NOMO-1 treated with dmso at 0.1 percent for 144 hours (cell line): ENCODE measurements around the gene YES1.

Source experiments
- DNase-seq: peaks from one replicate; lab custom pipeline; 2025; ENCODE audit not compliant: unreplicated experiment; lab: John Stamatoyannopoulos, UW

YES1 gene

DNA sequence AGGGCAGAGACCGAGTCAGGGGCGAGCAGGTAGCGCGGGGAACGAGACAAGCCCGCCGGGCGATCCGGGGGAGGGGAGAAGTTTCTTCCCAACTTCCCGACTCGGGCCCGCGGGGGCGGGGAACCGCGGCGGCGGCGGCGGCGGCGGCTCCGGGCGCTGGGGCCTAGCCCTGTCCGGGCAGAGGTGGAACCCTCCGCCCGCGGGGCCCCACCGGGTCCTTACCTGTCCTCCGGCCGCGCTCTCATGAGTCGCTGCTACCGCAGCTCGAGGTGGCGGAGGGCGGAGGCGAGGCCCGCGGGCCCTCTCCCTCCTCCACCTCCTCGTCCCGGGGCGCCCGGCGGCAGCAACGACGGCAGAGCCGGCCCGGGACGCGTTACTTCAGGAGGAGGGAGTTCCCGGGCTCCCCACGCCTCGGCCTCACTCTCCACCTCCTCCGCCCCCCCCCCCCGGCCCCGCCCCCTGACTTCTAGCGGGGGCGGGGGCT, at the start of gene YES1:
TSS of gene YES1 (minus strand) at position 351 of the 484 bp plus-strand sequence. CDS start 55,415 bp downstream, outside the sequence.
- DNase-seq: no peak

DNA sequence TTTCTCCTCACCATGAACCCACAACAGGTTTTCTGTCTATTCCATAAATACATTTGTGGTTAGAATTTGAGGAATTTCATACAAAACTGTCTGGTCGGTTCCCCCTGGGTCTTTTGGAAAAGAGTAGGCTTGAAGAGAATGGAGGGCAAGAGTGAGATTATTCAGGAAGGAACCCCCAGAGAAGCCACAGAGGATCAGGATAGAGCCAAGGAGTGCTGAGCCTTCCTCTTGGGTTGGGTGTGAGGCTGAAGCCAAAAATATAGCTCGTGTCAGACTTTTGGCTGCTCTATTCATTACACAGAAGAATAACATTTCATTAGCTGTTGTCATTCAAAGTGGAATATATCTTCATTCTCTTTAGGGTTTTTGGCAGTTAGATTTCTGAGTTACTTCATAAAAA, 45.9 kb upstream of the YES1 start:
- no peak for DNase-seq

DNA sequence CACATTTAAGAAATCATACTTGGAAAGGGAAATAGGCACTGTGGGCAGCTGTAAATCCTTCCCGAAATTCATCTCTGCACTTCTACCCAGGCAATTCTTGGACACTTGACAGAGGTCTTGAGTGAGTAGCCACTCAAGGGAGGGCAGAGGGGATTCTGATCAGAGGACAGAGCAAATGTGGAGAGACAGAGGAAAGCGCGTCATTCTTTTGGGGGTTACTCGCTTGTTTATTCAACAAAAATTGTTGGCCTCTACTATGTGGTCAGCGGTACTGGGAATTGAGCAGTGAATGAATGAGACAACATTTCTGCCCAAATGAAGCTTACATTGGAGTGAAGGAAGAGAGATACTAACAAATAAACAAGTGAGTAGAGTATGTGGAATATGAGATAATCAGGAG, 41.4 kb upstream of the YES1 start:
- DNase-seq: no peak

DNA sequence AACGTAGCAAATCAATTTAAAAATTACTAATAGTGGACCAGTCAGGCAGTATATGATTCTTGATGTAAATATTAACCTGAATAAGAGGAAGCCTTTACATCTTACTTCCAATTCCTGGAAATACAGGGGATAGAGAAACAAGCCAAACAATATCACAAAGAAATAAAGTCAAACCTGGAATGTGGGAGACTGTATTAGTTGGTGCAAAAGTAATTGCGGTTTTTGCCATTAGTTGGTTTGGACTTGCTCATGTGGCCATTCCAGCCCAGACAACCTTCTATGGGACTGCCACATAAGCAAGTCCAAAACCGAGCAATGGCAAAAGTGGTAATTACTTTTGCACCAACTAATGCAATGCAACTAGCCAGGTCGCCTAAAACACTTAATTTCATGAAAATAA, 38.9 kb upstream of the YES1 start:
- no peak for DNase-seq

DNA sequence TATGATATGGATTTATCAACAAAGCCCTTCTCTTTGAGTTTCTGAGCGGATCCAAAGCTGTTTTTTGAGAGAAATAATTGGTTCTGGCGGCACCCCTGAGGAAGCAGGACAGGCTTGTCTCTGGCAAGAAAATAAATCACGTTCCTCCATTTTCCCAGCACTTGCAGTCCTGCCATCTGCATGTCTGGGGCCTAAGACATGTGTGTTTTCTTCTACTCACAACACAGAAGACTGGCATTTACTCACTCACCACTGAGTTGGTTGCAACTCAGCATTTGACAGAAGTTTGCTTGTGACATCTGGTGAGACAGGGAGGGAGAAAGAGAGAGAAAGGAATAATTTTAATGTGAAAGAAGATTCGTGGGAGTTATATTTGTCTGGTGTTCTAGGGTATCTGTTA, 37.0 kb upstream of the YES1 start:
- DNase-seq: no peak

DNA sequence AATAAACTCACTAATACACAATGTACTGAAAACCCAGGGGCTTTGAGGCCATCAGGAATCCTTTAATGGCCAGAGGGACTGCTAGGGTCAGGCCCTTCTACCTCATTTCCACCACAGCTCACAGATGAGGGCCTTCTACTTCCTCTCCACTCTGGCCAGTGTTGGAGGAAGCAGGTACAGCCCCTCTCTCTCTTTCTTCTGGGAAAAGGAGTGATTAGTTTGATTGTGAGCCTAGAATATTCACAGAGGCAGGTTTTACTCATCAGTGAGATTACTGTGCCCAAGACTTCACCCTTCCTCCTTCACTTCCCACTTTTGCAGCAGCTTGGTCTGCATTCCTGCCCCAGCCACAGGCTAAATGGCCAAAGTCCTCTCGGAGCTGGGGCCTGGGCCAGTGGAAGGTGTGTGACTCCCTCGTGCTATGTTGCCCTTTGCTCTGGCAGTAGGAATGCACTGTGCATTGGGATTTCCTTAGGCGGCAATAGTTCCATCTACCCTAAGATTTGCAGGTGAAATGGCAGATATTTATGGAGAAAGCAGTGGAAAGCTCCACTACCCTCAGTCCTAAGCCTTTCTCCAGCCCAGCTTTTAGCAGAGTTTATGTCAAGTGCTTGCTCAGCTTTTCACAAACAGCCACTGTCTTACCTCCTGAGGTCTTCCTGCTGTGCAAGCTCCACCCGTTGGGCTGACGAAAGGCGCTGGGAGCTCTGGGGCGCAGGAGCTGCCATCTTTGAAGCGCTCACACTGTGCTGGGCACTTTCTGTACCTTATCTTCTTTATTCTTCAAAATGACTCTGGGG, 36.2 kb upstream of the YES1 start:
- DNase-seq: no peak

DNA sequence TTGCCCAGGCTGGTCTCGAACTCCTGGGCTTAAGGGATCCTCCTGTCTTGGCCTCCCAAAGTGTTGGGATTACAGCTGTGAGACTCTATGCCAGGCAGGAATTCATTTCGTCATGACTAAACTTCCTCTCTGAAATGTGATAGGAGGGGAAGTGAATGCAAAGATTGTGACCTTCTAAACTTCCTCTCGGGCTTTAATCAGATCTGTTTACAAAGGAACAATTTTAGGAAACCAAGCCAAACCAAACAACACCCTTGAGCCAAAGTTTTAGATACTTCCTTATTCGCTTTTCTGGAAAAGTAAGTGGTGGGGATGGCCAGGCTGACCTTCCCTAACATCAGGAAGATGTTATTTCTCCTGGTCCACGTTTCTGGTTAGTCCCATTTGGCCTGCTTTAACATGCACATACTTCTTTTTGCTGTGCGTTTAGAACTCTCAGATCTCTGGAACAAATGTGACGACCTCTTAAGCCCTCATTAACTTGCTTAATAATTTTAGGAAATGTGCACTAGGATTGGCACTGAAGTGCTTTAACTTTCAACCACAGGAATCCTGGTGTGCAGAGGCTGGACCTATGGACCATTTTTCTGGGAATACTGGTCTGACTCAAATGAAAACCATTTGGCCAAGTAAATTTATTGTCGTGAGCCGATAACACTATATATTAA, 33.2 kb upstream of the YES1 start:
- no peak for DNase-seq

DNA sequence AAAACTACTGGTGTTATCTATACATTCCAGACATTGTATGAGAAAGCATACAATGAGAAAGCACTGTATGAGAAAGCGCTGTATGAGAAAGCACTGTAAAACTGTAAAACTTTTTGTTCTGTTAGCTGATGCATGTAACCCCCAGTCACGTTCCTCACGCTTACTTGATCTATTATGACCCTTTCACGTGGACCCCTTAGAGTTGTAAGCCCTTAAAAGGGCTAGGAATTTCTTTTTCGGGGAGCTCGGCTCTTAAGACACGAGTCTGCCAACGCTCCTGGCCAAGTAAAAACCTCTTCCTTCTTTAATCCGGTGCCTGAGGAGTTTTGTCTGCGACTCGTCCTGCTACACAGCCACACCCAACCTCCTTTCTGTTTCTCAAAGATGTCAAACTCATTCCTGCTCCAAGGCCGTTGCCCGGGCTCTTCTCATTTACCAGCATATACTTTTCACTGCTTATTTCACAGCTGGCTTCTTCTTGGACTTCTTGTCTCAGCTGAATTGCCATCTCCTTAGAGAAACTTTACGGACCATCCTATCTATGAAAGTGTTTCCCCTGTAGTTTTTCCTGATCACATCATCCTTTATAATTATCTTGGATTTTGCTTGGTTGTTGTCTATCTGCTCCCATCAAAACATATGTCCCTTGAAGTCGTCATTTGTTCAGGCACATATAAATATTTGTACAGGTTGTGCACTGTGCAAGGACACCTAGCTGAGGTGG, 29.8 kb upstream of the YES1 start:
- DNase-seq: no peak

DNA sequence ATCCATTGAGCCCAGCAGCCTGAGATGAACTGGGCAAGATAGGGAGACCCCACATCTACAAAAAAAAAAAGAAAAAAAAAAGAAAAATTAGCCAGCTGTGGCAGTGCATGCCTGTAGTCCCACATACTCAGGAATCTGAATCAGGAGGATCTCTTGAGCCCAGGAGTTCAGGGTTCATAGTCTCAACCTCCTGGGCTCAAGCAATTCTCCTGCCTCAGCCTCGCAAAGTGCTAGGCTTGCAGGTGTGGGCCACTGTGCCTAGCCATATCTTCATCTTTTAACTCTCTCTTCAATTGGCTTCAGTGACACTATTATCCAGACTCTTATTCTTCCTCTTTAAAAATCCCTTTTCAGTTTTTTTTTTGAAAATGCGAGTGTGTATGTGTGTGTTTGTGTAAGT, 28.5 kb upstream of the YES1 start:
- no peak for DNase-seq

DNA sequence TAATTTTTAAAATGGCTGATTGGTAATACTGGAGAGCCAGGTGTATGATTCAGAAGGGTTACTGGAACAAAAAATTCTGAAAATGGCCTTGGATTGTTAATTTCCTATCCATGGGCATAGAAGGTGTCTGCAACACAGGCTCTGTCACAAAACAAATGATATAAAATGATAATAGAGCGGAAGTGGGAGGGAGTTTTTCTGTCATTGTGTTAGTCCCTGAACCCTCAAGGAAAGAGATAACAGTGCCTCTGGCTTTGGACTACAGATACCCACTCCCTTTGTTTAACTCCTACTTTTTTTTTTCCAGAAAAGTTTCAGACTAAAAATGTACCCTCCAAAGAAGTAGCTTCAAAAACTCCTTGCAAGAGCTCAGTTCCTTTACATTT, 28.0 kb upstream of the YES1 start:
- no peak for DNase-seq

DNA sequence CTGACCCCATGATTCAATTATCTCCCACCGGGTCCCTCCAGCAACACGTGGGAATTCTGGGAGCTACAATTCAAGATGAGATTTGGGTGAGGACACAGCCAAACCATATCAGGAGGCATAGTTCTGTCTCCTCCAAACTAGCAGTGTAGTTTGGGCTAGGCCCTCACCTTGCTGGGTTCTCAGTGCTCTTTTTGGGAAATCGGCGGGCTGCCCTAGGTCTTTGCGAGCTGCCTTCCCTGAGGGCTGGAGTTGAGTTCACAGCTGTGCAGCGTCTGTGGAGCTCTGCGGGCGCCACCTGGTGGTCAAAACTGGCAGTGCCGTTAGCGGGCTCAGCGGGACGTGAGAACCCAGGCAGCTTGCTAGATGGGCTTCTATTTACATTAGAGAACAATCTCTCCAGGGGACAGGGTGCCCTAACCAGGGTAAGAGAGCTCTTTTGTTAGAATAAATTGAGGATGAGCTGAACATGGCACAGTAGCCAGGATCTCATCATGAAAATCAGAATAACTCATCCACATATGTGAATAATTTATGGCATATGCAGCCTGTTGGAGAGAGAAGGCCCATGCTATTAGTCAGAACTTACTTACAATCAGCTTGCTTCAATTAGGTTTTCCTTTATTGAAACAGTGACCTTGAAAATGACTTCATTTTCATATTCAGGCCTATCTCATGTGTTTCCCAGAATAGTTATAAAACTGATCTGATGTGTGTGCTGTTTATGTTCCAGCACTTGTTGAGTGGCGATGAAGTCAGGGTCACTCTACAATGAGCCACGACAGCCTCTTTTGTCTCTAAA, 27.4 kb upstream of the YES1 start:
- peak; percentile 15 for DNase-seq

DNA sequence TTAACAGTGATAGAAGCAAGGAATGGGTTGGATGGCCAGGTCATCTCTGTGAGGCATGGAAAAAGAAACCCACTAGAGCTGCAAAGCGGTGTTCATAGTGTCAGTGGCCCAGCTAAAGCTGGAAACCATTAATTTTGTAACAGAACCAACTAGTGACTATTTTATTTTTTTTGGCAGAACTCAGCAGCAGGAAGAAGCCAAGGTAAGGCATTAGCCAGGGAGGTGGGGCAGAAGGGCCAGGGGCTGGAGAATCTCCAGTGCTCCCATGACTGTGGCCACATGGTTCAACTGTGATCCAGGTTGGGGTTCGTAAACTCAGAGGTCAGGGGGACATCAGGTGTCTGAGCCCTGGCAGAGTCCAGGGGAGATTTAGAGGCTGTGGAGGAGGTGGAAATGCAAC, 25.9 kb upstream of the YES1 start:
- DNase-seq: no peak

DNA sequence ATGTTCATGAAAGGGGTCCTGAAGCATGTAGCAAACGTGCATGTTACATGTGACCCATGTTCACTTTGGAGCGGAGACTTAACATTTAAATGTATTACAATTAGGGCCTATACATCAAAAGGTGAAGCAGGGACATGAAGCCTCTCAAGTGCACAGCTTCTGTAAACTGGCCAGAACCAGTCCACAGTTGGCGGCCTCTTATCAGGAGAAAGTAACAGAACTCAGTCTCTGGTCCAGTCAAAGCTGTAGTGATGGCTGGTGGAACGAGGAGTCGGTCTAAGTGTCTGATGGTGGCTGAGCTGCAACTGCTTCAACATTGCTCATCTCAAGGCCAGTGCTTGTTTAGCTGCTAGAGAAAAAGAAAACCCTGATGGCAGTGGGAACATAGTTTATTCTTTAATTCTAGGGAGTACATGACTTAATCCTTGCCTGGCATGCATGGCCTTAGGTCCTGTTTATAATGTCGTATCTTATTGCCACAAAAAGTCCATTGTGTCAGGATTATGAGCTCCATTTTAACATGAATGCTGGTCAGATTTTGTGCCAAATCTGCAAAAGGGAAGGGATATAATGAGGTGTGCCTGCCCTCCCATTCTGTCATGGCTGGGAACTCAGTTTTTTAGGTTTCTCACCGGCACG, 22.2 kb upstream of the YES1 start:
- no peak for DNase-seq

DNA sequence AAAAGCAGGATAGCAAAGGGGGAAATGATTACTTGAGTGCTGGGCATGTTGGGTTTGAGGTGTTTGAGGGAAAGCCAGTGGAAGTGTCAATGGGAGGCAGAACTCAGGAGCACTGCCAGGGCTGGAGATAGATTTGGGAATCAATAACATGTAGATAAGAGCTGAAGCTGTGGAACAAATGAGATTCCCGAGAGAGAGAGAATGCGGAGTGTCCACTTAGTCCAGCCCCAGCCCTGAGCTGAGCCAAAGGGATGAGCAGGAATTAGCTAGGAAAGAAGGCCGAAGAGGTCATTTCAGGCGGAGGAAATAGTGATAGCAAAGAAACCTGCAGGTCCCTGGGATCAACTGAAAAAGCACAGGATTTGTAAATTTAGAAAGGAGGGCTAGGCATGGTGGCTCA, 21.2 kb upstream of the YES1 start:
- DNase-seq: no peak

DNA sequence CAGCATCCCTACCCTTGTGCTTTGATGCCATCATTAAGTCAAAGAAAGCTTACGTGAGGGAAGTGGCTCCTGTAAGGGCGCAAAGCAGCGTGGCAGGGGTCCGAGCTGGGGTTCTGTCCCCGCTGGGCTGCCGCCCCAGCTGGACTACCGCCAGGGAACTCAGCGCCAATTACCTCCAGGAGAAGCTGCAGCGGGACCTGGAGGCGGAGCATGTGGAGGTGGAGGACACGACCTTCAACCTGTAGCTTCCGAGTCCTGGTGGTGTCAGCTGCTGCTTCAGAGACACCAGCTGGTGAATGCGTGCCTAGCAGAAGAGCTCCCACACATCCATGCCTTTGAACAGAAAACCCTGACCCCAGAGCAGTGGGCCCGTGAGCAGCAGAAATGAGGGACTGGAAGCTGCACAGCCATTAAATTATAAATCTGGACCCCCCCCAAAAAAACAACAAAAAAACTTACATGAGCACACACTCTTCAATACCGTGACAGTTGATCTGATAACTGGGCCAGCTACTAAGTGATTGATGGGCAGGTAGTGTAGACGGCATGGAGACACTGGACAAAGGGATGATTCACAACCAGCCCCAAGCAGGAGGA, 20.1 kb upstream of the YES1 start:
- no peak for DNase-seq

DNA sequence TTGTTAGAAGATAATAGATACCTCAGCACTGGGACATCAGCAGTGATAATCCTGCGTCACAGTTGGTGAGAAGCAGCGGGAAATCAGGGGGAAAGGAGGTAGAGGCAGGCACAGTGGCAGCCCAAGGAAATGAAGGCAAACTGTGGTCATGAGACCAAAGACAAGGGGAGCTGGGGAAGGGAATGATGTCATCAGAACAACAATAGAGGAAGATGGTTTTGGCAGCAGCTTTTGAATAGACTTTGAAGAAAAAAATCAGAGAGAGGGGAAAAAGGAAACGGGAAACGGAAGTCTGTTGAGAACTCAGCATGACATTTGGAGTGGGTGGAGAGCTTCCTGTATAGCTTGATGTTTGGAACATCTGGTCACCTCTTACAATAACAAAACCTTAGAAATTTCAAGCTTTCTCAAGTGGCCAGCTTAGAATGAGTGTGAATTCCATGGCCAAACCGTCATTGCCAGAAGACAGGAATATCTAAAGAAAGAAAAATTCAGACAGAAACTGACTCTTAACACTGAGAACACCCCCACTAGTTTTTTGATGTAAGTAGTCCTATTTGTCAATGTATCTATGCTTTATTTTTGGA, 18.4 kb upstream of the YES1 start:
- peak; percentile 60 for DNase-seq

DNA sequence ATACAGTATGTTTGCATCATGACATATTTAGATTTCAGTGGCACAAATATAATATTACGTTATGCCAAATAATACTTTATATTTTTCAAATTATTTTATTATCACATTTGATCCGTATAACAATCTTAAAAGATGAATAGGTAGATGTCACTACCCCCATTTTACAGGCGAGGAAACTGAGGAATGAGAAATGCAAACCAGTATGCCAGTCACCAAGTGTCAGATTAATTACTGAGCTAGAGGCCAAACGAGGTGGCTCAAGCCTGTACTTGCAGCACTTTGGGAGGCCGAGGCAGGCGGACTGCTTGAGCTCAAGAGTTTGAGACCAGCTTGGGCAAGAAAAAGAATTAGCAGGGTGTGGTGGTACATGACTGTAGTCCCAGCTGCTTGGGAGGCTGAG, 17.4 kb upstream of the YES1 start:
- no peak for DNase-seq

DNA sequence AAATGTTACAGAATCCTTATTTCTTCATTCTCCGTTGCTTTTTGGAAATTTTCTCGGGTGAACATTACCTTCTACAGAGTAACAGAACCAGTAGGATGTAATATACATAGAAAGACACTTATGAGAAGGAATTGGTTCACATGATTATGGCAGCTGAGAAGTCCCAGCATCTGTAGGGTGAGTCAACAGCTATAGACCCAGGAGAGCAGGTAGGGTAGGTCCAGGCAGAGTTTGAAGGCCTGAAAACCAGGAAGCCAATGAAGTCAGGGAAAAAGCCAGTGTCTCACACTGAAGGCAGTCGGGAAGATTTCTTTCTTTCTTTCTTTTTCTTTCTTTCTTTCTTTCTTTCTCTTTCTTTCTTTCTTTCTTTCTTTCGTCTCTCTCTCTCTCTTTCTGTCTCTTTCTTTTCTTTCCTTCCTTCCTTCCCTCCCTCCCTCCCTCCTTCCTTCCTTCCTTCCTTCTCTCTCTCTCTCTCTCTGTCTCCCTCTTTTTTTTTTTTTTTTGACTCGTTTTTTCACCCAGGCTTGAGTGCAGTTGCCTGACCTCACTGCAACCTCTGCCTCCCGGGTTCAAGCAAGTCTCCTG, 15.1 kb upstream of the YES1 start:
- DNase-seq: no peak

DNA sequence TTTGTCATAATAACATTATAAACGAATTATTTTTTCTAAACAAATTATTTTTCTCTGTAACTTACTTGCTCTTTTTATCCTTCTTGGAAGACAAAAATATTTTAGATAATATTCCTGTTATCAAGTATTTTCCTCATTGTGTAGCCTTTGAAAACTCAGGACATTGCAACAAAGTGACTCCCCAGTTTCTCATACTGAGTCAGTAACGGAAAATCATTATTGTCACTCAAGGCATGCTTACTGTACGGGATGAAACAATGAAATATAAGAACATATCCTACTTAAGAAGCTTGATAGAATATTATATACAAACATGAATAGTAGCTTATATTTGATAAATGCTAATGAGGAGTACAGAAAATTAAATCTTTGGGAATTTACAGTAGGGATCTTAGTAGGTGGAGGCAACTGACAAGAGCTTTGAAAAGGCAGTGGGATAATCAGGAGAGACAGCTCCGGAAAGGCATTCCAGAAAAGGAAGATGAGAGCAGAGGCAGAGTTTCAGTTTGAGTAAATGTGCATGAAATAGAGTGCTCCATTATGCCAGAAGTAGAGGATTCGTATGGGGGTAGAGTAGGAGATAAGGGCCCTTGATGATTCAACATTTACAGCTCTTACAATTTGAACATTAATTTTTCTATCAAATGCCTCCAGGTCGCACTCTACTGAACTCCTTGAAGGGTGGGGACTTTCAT, 14.0 kb upstream of the YES1 start:
- no peak for DNase-seq
